GM04503 (cell line): ENCODE results near the gene ME2.
A peak's percentile ranks its signal among the peaks of the same experiment; 100 is the strongest.
"Not testable (repeated sequence)": the region's sequence is repeated elsewhere in the genome, so short reads cannot be mapped to it uniquely, and the experiment has no call there.

Experiments
- DNase-seq: peaks from one replicate; pipeline ENCODE4 v3.0.0-alpha.2; 2012; ENCODE audit warnings: low read depth

ME2 gene

GRCh38 chr18:50924372-50924771 lies 45.5 kb downstream of the ME2 start:
- DNase-seq, result no peak

DNA sequence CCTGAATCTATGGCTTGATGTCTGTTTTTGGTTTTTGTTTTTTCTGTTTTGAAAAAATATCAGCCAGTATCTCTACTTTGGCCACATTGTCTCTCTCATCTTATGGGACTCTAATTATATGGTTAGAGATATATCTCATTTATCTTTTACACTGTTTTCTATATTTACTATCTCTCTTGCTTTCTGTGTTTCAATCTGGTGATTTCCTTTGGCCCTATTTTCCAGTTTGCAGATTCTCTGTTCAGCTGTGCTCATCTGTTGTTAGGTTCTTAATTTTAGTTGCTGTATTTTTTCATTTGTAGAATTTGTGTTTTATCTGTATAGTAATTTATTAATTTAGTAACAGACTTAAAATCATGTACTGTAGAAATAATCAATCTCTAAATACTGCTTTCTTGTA lies 47.6 kb downstream of the ME2 start:
- no peak for DNase-seq

- no peak for DNase-seq
Measured at GRCh38 chr18:50928551-50928950, 49.6 kb downstream of the ME2 start.

- no peak for DNase-seq
Measured at GRCh38 chr18:50933684-50934083, 54.8 kb downstream of the ME2 start.

DNA sequence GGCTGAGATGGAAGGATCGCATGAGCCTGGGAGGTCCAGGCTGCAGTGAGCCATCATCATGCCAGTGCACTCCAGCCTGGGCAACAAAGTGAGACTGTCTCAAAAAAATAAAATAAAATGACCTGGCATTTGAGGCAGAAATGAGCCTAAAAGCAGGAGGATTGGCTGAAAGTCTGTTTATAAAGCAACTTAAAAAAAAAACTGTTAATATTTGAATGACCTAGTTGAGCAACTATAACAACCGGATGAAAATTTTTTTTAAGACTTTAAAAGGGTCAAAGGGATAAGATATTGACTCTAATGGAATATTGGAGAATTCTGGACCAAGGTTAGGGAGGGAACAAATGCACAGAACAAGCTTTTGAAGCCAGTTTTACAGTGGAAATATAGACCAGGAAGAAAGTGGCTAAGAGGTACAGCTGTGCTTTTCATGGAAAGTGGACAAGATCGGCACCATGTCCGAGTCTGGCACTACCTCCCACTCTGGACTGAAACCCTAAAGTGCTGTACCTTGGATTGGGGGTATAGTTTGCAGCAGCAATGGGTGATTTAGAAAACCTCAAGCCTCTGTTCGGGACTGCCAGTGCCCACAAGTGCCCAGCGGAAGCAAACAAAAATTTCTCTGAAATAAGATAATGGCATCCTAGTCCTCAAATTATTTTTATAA lies 55.8 kb downstream of the ME2 start:
- DNase-seq, result no peak

DNA sequence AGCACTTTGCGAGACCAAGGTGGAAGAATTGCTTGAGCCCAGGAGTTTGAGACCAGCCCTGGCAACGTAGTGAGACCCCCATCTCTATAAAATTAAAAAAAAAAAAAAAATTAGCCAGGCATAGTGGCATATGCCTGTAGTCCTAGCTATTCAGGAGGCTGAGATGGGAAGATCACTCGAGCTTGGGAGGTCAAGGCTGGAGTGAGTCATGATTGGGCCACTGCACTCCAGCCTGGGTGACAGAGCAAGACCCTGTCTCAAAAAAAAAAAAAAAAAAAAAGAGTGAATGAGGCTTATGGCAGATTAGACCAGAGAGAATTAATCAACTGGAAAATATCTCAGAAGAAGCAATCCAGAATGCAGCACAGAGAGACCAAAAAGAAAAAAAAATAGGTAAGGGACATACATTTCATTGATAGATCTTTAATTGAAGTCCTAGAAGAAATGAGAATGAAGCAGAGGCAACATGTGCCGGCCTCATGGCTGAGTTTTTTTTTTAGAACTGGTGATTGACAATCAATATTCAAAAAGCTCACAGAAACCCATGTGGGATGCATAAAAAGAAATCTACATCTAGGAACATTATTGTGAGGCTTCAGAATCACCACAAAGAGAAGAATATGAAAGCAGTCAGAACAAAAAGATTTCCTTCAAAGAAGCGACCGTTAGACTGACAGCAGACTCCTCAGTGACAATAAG lies 56.7 kb downstream of the ME2 start:
- no peak for DNase-seq

DNA sequence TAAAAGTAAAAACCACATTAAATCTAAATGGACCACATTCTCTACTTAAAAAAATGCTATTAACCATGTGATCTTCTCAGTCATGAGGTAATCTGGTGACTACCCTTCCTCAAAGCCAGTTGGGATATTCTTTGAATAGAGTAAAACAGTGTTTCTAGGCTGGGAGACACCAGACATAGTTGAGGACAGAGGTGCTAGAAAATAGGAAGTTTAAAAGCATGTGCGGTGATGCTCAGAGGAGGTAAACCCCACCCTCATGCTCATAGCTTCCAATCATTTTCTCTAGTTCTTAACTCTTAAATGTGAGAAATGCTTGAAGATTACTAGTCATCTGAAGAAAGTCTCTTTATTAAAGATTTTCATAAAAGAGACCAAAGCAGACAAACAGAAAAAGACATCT lies 58.3 kb downstream of the ME2 start:
- no peak for DNase-seq

- DNase-seq, result no peak
Measured at GRCh38 chr18:50938912-50939311, 60.0 kb downstream of the ME2 start.

DNA sequence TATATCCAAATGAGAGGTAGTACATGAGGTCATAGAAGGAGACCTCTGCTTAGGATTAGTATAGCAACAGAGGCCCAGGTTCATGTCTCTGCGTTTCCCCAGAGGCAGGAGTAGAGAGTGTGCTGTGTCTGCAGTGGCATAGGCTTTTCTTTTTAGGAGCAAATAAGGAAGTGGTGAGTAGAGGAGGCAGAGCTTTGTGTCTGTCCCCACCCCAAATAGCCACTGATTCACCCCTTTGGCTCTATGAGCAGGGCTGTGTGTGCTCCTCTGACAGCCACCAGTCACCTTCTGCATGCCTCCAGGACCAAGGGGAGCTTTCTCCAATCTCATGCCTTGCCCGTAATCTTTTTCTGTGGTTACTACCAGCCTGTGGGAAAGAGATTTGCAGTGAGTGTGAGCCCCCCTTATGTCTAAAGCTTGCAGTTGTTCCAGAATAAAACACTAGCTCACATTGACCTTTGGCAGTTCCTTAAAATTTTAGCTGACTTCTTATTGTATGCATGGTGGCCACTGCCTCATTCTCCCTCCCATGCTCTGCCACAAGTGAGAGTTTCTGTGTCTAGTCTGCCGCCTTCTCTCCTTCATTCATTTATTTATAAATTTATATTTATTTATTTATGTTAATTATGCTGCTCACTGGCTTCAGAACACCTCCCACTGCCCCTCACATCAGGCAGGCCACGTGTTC lies 65.5 kb downstream of the ME2 start:
- no peak for DNase-seq

DNA sequence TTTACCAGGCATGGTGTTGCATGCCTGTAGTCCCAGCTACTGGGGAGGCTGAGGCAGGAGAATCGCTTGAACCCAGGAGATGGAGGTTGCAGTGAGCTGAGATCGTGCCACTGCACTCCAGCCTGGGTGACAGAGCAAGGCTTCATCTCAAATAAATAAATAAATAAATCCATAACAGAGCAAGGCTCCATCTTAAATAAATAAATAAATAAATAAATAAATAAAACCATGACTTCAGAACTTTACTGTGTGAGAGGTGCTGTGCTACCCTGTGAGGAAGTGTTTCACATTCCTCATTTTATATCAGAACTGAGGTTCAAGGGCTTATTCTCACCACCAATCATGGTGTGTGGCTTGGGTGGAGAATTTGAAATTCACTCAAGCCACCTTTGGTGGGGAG lies 67.0 kb downstream of the ME2 start:
- not testable (repeated sequence) for DNase-seq

DNA sequence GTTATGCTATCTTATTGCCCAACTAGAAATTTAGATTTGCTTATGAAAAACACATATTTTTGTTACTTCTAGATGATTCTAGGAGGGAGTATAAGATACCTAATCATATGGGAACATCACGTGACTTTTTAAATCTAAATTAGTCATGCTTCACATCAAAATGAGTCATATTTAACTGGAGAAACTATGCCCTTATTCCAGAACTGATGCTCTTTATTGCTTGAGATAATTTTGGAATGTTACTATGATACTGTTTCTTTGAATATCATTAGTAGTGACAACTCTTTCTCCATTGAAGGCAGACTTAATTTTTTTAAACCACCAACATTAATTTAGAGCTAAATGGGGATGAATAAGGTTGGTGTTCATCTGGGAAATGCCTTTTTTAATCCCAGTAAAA lies 69.0 kb downstream of the ME2 start:
- DNase-seq, result no peak

- no peak for DNase-seq
Measured at GRCh38 chr18:50949185-50949584, 70.3 kb downstream of the ME2 start.

DNA sequence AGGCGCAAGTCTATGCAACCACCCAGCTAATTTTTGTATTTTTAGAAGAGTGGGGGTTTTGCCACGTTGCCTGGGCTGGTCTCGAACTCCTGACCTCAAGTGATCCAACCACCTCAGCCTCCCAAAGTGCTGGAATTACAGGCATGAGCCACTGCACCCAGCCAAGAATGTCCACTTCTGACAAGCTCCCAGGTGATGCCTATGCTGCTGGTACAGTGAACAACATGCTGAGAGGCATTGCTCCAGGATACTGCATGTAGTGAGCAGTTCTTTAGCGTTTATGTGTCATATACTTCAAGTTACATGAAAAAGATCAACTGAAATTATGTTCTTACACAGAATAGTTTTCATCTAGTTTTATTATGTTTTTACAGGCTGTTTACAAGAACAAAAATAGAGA lies 71.7 kb downstream of the ME2 start:
- DNase-seq, result no peak

DNA sequence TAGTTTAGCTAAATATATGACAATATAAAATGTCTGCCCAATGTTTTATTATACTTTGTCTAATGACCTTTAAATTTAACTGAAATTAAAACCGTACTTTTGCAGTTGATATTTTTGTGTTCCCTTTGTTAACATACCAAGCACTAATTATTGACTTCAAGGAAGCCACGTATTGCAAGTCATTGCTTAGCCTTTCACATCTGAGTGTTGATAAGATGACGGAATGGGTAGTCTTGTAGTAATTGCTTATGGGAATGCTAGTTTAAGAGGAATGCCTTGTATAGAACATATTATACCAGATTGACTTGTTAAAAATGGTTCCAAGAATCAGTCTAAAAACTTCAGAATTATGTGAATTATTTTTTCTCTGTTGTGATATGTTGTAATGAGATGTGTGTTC lies 74.9 kb downstream of the ME2 start:
- no peak for DNase-seq

GRCh38 chr18:50955253-50955652 lies 76.3 kb downstream of the ME2 start:
- DNase-seq, result no peak

GRCh38 chr18:50956116-50956515 lies 77.2 kb downstream of the ME2 start:
- DNase-seq, result no peak

GRCh38 chr18:50961974-50962373 lies 83.1 kb downstream of the ME2 start:
- DNase-seq, result no peak

- peak; percentile 65 for DNase-seq
Measured at GRCh38 chr18:50967714-50968661, 89.1 kb downstream of the ME2 start, which contains the start of gene ELAC1. ELAC1 (plus strand) TSS chr18:50968040; CDS start chr18:50974405, 6,365 bp downstream.

DNA sequence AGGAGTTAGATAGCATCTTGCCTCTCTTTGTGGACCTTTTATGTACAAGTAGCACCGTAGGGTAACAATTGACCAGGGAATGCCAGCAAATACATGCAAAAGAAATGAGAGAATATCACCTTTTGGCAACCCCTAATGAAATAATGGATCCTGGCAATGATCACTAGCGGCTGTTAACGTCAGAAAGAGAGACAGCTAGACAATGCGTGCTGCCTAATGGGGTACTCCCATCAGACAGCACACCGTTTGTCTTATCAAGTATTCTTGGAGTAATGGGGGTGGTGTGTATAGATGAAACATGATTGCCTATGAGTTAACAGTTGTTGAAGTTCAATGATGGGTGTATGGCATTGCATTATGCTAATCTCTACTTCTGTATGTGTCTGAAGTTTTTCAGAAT lies 90.5 kb downstream of the ME2 start:
- no peak for DNase-seq

DNA sequence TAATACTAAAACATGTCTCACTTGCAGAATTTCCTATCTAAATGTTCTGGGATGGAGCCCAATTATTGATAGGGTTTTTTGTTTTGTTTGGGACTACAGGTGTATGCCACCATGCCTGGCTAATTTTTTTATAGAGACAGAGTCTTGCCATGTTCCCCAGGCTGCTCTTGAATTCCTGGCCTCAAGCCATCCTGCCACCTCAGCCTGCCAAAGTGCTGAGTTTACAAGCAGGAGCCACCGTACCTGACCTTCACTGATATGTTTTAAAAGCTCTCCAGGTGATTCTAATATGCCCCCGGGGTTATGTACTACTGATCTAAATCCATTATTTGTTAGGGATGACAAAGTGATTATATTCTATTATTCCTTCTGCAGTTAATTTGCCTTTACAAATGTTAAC lies 91.1 kb downstream of the ME2 start:
- no peak for DNase-seq

DNA sequence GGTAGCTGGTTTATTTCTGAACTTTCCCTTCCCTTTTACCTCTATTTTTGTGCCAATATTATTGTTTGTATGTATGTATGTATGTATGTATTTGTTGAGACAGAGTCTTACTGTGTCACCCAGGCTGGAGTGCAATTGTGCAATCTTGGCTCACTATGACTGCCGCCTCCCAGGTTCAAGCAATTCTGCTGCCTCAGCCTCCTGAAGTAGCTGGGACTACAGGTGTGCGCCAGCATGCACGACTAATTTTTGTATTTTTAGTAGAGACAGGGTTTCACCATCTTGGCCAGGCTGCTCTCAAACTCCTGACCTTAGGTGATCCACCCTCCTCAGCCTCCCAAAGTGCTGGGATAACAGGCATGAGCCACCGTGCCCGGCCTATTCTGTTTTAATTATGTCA lies 93.5 kb downstream of the ME2 start:
- DNase-seq, result not testable (repeated sequence)
